H9 (cell line): ENCODE results near the gene LIPA. TPM values are rescaled to one million over a fixed set of nuclear protein-coding genes. Genes with fewer than 3 reads are reported as not detected.

Experiments
- DNase-seq: peaks from one replicate; pipeline ENCODE4 v3.0.0-alpha.2; 2017
- H2AFZ ChIP-seq: one replicate; pipeline ENCODE4 v1.6.1; 2013; ENCODE audit warnings: mild to moderate bottlenecking, low read length, control low read depth, moderate library complexity
- H2AK5ac ChIP-seq: 2 replicates; pipeline ENCODE4 v1.6.1; 2013; ENCODE audit warnings: low read length, control low read depth, mixed read lengths; ENCODE audit not compliant: insufficient read length
- H2BK120ac ChIP-seq: one replicate; pipeline ENCODE4 v1.6.1; 2013; ENCODE audit warnings: low read depth, mild to moderate bottlenecking, low read length, control low read depth, inconsistent platforms; ENCODE audit not compliant: poor library complexity, severe bottlenecking
- H2BK12ac ChIP-seq: 2 replicates; pipeline ENCODE4 v1.6.1; 2013; ENCODE audit warnings: low read length, control low read depth, mixed read lengths, low read depth; ENCODE audit not compliant: insufficient read length
- H2BK15ac ChIP-seq: 2 replicates; pipeline ENCODE4 v1.6.1; 2013; ENCODE audit warnings: low read depth, low read length, control low read depth
- H2BK20ac ChIP-seq: one replicate; pipeline ENCODE4 v1.6.1; 2013; ENCODE audit warnings: low read depth, mild to moderate bottlenecking, low read length, control low read depth, inconsistent platforms; ENCODE audit not compliant: poor library complexity, severe bottlenecking
- H2BK5ac ChIP-seq: 2 replicates; pipeline ENCODE4 v1.6.1; 2013; ENCODE audit warnings: low read length, control low read depth, mixed read lengths; ENCODE audit not compliant: insufficient read length
- H3K14ac ChIP-seq: 2 replicates; pipeline ENCODE4 v1.6.1; 2013; ENCODE audit warnings: low read length, control low read depth; ENCODE audit not compliant: insufficient read depth
- H3K18ac ChIP-seq: 2 replicates; pipeline ENCODE4 v1.6.1; 2013; ENCODE audit warnings: low read depth, mild to moderate bottlenecking, mixed read lengths, low read length, control low read depth; ENCODE audit not compliant: insufficient read length
- H3K23ac ChIP-seq: 2 replicates; pipeline ENCODE4 v1.6.1; 2013; ENCODE audit warnings: low read length, control low read depth, mixed read lengths, low read depth; ENCODE audit not compliant: insufficient read length
- H3K23me2 ChIP-seq: 2 replicates; pipeline ENCODE4 v1.6.1; 2013; ENCODE audit warnings: low read depth, mild to moderate bottlenecking, mixed read lengths, low read length, control low read depth; ENCODE audit not compliant: insufficient read length, poor library complexity, severe bottlenecking
- H3K27ac ChIP-seq: 2 replicates; pipeline ENCODE4 v1.5.1; 2013; ENCODE audit warnings: low read length, control low read depth, mixed read lengths, low read depth; ENCODE audit not compliant: insufficient read length
- H3K27me3 ChIP-seq: 2 replicates; pipeline ENCODE4 v1.6.1; 2013; ENCODE audit warnings: low read length, control low read depth, inconsistent platforms; ENCODE audit not compliant: insufficient read depth
- H3K4ac ChIP-seq: 2 replicates; pipeline ENCODE4 v1.6.1; 2013; ENCODE audit warnings: low read depth, mild to moderate bottlenecking, control low read depth, inconsistent platforms, low read length, moderate library complexity
- H3K4me1 ChIP-seq: 2 replicates; pipeline ENCODE4 v1.6.1; 2013; ENCODE audit warnings: low read length, control low read depth, inconsistent platforms; ENCODE audit not compliant: insufficient read depth
- H3K4me2 ChIP-seq: 2 replicates; pipeline ENCODE4 v1.6.1; 2013; ENCODE audit warnings: low read length, control low read depth, mixed read lengths; ENCODE audit not compliant: insufficient read length, insufficient read depth
- H3K56ac ChIP-seq: 2 replicates; pipeline ENCODE4 v1.6.1; 2013; ENCODE audit warnings: low read depth, mild to moderate bottlenecking, mixed read lengths, low read length, control low read depth; ENCODE audit not compliant: insufficient read length
- H3K79me1 ChIP-seq: 2 replicates; pipeline ENCODE4 v1.6.1; 2013; ENCODE audit warnings: low read depth, mild to moderate bottlenecking, moderate library complexity, low read length, control low read depth, inconsistent platforms; ENCODE audit not compliant: insufficient read depth, poor library complexity, severe bottlenecking
- H3K79me2 ChIP-seq: 2 replicates; pipeline ENCODE4 v1.6.1; 2013; ENCODE audit warnings: low read length, control low read depth, inconsistent platforms; ENCODE audit not compliant: insufficient read depth
- H3K9ac ChIP-seq: 2 replicates; pipeline ENCODE4 v1.6.1; 2013; ENCODE audit warnings: low read length, control low read depth, mixed read lengths; ENCODE audit not compliant: insufficient read length; ENCODE audit errors: extremely low read depth
- H3K9me3 ChIP-seq: one replicate; pipeline ENCODE4 v1.6.1; 2013; ENCODE audit warnings: low read depth, low read length, inconsistent platforms; ENCODE audit not compliant: control insufficient read depth
- H3T11ph ChIP-seq: one replicate; pipeline ENCODE4 v1.6.1; 2013; ENCODE audit warnings: mild to moderate bottlenecking, low read length, control low read depth, inconsistent platforms
- H4K20me1 ChIP-seq: one replicate; pipeline ENCODE4 v1.6.1; 2013; ENCODE audit not compliant: control insufficient read depth, insufficient read length, insufficient read depth
- H4K5ac ChIP-seq: 2 replicates; pipeline ENCODE4 v1.6.1; 2013; ENCODE audit warnings: low read depth, mild to moderate bottlenecking, mixed read lengths, low read length, control low read depth; ENCODE audit not compliant: insufficient read length
- H4K8ac ChIP-seq: replicated peaks from 2 replicates; pipeline ENCODE4 v1.6.1; 2013; ENCODE audit warnings: low read length, control low read depth, mixed read lengths, low read depth; ENCODE audit not compliant: insufficient read length
- H4K91ac ChIP-seq: 2 replicates; pipeline ENCODE4 v1.6.1; 2013; ENCODE audit warnings: low read depth, mild to moderate bottlenecking, moderate library complexity, mixed read lengths, low read length, control low read depth; ENCODE audit not compliant: insufficient read length
- H3K27ac Mint-ChIP-seq, 3 experiments: 2 replicates in 2 of 3; 3 replicates in 1 of 3; pipeline ENCODE4 v1.8.0; 2020 to 2021; ENCODE audit warnings: mixed read lengths in 3 of 3, mild to moderate bottlenecking in 1 of 3, moderate library complexity in 1 of 3
- H3K27me3 Mint-ChIP-seq: 2 replicates; pipeline ENCODE4 v1.8.0; 2021; ENCODE audit warnings: low read depth, mild to moderate bottlenecking, moderate library complexity, mixed read lengths
- H3K36me3 Mint-ChIP-seq, 3 experiments: 2 replicates in 2 of 3; 3 replicates in 1 of 3; pipeline ENCODE4 v1.8.0; 2020 to 2021; ENCODE audit warnings: low read depth in 3 of 3, mixed read lengths in 3 of 3; ENCODE audit not compliant: insufficient read depth in 1 of 3
- H3K4me1 Mint-ChIP-seq, 2 experiments: 2 replicates each; pipeline ENCODE4 v1.8.0; 2020; ENCODE audit warnings: mixed read lengths in 2 of 2
- H3K4me3 Mint-ChIP-seq, 2 experiments: 2 replicates in 1 of 2; 3 replicates in 1 of 2; pipeline ENCODE4 v1.8.0; 2020 to 2021; ENCODE audit warnings: mild to moderate bottlenecking in 2 of 2, mixed read lengths in 2 of 2, moderate library complexity in 1 of 2
- H3K9me3 Mint-ChIP-seq, 2 experiments: 2 replicates in 1 of 2; 3 replicates in 1 of 2; pipeline ENCODE4 v1.8.0; 2020; ENCODE audit warnings: mild to moderate bottlenecking in 2 of 2, mixed read lengths in 2 of 2, moderate library complexity in 1 of 2
- CTCF ChIP-seq: fragments of 200-600 bp; sonication (generic); conservative IDR thresholded peaks from 3 replicates; pipeline ENCODE4 v1.8.0; 2021; ENCODE audit warnings: antibody characterized with exemption, mild to moderate bottlenecking
- WGBS: extraction: QIAGEN DNeasy Blood & Tissue Kit; methylation state at CpG from one replicate; pipeline ENCODE4 v1.1.7; 2013; ENCODE audit warnings: missing lambda C conversion rate, low lambda C conversion rate, mixed read lengths; ENCODE audit not compliant: insufficient read length; ENCODE audit errors: extremely low coverage; 5-methylcytosine and 5-hydroxymethylcytosine counted together
- total RNA-seq: library from RNA; stranded (reverse); gene quantifications from 2 replicates; pipeline ENCODE4 v1.2.1, GENCODE V29; 2021

Gene LIPA
- total RNA-seq, 1 experiment from 2014 or later, result 20.9 TPM

GRCh38 chr10:89263091-89263490, 11.5 kb upstream of the LIPA start:
- Mint-ChIP-seq H3K36me3 (no peaks in the 10 kb centered on the region), H3K27ac (no peak overlapping the region), H3K4me3 (no peak overlapping the region), H3K27me3 (peaks cover 2% of the 10 kb centered on the region; the same call in 1 of the 2 replicates), H3K9me3 (no peaks in the 10 kb centered on the region), H3K4me1 (peaks cover 9 to 11% of the 10 kb centered on the region in 2 experiments; a peak in 3 of 4 replicates)
- H2BK15ac ChIP-seq, result no peak overlapping the region
- no peaks in the 10 kb centered on the region for H3K9me3 ChIP-seq
- no peaks in the 10 kb centered on the region for H3K27me3 ChIP-seq
- no peak overlapping the region for H3K9ac ChIP-seq
- no peak overlapping the region for H2AFZ ChIP-seq
- H3K4me1 ChIP-seq, result no peaks in the 10 kb centered on the region; the same call in 1 of the 2 replicates
- H3K23me2 ChIP-seq, result no peaks in the 10 kb centered on the region
- H3K18ac ChIP-seq, result no peak overlapping the region
- H3K14ac ChIP-seq, result no peak overlapping the region
- H3T11ph ChIP-seq, result no peak overlapping the region
- TF ChIP-seq CTCF, result no peak
- no peak overlapping the region for H2BK5ac ChIP-seq
- no peak overlapping the region for H3K4ac ChIP-seq
- no peaks in the 10 kb centered on the region for H3K79me1 ChIP-seq
- H3K56ac ChIP-seq, result no peak overlapping the region
- no peak overlapping the region for H3K27ac ChIP-seq
- no peak overlapping the region for H2BK12ac ChIP-seq
- WGBS, result no CpG with 5 or more reads among the region's 1 CpG
- no peak overlapping the region for H4K8ac ChIP-seq
- H4K20me1 ChIP-seq, result no peaks in the 10 kb centered on the region
- H2AK5ac ChIP-seq, result no peak overlapping the region
- no peak overlapping the region for H3K23ac ChIP-seq
- H3K4me2 ChIP-seq, result no peak overlapping the region
- no peak overlapping the region for H2BK20ac ChIP-seq
- H2BK120ac ChIP-seq, result no peak overlapping the region
- H4K5ac ChIP-seq, result no peak overlapping the region
- H3K79me2 ChIP-seq, result no peaks in the 10 kb centered on the region
- no peak for DNase-seq
- no peak overlapping the region for H4K91ac ChIP-seq
